Right hindlimb (tissue), 1 donor: ENCODE data around the gene ATP6V0A1.
"Not testable (repeated sequence)": the region's sequence is repeated elsewhere in the genome, so short reads cannot be mapped to it uniquely, and the experiment has no call there.

Source experiments
- DNase-seq: peaks from one replicate; pipeline ENCODE4 v3.0.0-alpha.2; 2018

Gene ATP6V0A1

DNA sequence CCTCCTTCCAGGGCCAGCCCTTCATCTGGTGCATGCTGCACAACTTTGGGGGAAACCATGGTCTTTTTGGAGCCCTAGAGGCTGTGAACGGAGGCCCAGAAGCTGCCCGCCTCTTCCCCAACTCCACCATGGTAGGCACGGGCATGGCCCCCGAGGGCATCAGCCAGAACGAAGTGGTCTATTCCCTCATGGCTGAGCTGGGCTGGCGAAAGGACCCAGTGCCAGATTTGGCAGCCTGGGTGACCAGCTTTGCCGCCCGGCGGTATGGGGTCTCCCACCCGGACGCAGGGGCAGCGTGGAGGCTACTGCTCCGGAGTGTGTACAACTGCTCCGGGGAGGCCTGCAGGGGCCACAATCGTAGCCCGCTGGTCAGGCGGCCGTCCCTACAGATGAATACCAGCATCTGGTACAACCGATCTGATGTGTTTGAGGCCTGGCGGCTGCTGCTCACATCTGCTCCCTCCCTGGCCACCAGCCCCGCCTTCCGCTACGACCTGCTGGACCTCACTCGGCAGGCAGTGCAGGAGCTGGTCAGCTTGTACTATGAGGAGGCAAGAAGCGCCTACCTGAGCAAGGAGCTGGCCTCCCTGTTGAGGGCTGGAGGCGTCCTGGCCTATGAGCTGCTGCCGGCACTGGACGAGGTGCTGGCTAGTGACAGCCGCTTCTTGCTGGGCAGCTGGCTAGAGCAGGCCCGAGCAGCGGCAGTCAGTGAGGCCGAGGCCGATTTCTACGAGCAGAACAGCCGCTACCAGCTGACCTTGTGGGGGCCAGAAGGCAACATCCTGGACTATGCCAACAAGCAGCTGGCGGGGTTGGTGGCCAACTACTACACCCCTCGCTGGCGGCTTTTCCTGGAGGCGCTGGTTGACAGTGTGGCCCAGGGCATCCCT lies 84.8 kb downstream of the ATP6V0A1 start:
- peak; percentile 61 for DNase-seq

DNA sequence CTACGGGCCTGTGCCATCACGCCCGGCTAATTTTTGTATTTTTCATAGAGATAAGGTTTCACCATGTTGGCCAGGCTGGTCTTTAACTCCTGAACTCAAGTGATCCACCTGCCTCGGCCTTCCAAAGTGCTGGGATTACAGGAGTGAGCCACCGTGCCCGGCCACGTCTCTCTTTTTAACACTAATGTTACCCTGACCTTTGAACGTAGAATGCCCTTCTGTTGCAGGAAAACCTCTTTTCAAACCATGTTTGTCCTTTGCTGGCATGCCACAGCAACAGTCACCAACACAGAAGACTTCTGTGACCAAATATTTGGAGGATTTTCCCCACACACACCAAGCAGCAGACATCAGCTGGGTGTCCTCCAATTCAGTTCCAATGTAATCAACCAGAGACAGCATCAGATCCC lies 86.2 kb downstream of the ATP6V0A1 start:
- DNase-seq, result no peak

DNA sequence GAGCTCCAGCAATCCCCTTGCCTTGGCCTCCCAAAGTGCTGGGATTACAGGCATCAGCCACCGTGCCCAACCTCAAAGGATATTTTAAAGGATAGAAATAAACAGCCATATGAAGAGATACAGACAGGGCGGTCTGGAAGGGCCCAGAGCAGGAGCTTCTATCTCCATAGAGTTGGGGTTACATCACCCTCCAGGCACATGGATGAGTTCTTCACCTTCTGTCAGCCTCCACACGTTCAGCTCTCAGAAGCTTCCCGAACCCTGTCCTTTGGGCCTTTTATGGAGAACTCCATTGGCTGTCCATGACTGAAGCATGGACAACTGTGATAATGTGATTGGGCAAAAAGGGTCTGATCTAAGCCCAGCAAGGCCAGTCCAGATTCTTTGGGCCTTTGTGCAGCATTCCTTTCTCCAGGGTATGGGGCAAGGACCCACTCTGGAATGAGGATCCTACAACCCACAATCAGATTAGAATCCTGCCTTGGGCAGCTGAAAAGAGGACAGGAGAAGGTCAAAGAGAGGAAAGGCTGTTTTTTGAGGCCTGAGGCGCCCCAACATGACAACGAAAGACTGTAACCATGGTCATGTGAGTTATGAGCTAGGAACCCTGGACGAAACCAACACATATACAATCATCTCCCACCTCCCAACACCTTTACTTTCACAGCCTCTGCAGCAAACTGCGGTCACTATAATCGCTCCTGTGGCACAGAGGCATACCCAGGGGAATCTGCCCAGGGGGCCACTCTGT lies 87.3 kb downstream of the ATP6V0A1 start:
- not testable (repeated sequence) for DNase-seq

DNA sequence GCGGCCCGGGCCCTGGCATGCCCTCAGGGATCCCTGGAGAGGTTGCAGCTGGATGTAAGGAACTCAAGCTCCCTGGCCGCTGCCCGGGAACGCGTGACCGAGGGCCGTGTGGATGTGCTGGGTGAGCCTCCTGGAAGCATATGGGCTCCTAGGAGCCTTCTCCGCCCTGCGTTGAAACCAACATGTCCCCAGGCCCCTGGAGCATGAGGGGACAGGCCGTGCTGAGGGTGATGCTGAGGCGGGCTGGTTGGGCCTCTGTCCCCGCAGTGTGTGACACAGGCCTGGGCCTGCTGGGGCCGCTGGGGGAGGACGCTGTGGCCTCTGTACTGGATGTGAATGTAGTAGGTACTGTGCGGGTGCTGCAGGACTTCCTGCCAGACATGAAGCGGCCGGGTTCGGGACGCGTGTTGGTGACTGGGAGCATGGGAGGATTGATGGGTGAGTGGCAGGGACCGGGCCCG lies 88.4 kb downstream of the ATP6V0A1 start:
- no peak for DNase-seq

DNA sequence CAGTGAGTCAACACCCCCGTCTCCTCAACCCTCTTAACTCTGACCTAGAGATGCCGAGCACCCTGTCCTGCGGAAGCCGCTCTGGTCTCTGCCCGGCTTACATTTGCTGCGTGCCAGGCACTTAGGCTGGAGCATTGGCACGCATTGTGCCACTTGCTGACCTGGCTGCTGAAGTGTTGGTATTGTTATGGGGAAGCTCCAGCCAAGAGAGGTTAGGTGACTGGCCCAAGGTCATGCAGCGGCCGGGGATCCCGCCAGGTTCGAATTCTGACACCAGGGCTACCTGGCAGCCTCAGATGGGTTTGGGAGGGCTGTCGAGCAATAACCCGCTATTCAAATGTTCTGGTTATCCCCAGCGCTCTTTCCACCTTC lies 89.0 kb downstream of the ATP6V0A1 start:
- no peak for DNase-seq

DNA sequence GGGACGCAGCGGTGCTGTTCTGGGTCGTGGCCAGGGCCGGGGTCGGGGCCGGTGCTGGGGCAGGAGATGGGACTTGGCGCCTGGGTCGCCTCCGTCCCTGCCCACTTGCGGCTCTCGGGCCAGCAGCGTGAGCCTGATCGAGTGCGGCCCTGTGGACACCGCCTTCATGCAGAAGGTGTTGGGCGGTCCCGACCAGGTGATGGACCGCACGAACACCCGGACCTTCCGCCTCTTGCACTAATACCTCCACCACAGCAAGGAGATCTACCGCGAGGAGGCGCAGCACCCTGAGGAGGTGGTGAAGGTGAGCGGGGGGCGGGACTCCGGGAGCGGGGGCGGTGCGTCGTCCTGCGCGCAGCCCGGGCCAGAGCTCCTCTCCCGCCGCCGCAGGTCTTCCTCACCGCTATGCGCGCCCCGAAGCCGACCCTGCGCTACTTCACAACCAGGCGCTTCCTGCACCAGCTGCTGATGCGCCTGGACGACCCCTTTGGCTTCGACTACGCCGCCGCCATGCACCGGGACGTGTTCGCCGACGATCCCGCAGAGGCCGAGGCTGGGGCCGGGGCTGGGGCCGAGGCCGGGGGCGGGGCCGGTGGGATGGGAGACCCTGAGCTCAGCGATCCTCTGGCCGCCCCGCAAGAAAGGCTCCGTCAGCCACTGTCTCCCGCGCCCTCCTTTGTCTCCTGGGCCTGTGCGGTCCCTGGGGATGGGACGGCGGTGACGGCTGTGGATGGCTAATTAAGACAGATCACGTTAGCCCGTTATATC lies 89.6 kb downstream of the ATP6V0A1 start:
- DNase-seq, result peak; percentile 75

DNA sequence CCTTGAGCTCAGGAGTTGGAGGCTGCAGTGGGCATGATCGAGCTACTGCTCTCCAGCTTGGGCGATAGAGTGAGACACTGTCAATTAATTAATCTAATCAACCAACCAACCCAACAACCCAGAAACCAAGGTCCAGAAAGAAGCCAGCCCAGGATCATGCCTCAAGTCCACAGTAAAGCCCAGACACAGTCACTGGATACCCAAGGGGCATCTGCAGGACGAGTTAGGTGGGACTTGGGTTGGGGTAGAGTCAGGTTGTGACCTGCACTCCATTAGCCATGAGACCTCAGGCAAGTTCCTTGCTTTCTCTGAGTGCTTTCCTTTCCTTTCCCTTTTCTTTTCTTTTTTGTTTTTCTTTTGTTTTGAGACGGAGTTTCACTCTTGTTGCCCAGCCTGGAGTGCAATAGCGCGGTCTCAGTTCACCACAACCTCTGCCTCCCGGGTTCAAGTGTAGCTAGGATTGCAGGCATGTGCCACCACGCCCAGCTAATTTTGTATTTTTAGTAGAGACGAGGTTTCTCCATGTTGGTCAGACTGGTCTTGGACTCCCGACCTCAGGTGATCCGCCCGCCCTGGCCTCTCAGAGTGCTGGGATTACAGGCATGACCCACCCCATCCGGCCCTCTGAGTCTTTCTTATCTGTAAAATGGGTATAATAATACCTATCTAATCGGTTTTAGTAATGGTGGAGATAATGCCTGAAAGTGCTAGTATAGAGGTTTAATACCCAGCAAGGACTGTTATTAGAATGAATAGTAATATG lies 90.5 kb downstream of the ATP6V0A1 start:
- DNase-seq, result no peak

DNA sequence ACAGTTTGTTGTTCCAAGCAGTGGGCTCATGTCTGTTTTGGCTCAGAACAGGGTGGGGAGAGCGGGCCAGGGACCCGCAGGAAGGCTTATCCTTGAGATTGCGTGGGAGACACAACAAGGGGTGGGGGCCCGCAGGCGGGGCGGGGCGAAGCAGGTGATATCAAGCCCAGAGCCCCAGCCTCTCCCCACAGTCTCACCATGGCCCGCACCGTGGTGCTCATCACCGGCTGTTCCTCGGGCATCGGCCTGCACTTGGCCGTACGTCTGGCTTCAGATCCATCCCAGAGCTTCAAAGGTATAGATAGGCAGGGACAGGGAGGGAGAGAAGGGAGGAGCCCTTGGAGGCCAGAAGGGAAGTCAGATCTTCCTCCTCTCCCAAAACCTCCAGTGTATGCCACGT lies 94.1 kb downstream of the ATP6V0A1 start, which contains the start of gene HSD17B1:
TSS of gene HSD17B1 (plus strand) at position 188 of the 400 bp plus-strand sequence. CDS start at position 199, 11 bp downstream.
- not testable (repeated sequence) for DNase-seq

DNA sequence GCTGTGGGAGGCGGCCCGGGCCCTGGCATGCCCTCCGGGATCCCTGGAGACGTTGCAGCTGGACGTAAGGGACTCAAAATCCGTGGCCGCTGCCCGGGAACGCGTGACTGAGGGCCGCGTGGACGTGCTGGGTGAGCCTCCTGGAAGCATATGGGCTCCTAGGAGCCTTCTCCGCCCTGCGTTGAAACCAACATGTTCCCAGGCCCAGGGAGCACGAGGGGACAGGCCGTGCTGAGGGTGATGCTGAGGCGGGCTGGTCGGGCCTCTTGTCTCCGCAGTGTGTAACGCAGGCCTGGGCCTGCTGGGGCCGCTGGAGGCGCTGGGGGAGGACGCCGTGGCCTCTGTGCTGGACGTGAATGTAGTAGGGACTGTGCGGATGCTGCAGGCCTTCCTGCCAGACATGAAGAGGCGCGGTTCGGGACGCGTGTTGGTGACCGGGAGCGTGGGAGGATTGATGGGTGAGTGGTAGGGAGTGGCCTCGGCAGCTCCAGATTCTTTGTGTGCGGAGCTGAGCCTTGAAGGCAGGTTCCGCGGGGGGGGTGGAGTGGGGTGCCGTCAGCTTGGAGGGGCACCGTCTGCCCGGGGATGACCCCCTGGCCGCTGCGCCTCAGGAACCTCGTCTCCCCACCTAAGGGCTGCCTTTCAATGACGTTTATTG lies 94.6 kb downstream of the ATP6V0A1 start:
- DNase-seq, result no peak

DNA sequence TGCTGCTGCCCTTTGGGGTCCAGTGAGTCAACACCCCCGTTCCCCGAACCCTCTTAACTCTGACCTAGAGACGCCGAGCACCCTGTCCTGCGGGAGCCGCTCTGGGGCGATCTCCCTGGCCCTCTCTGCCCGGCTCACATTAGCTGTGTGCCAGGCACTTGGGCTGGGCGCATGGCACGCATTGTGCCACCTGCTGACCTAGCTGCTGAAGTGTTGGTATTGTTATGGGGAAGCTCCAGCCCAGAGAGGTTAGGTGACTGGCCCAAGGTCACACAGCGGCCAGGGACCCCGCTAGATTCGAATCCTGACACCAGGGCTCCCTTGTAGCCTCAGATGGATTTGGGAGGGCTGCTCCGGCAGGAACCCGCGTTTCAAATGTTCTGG lies 95.2 kb downstream of the ATP6V0A1 start:
- no peak for DNase-seq

DNA sequence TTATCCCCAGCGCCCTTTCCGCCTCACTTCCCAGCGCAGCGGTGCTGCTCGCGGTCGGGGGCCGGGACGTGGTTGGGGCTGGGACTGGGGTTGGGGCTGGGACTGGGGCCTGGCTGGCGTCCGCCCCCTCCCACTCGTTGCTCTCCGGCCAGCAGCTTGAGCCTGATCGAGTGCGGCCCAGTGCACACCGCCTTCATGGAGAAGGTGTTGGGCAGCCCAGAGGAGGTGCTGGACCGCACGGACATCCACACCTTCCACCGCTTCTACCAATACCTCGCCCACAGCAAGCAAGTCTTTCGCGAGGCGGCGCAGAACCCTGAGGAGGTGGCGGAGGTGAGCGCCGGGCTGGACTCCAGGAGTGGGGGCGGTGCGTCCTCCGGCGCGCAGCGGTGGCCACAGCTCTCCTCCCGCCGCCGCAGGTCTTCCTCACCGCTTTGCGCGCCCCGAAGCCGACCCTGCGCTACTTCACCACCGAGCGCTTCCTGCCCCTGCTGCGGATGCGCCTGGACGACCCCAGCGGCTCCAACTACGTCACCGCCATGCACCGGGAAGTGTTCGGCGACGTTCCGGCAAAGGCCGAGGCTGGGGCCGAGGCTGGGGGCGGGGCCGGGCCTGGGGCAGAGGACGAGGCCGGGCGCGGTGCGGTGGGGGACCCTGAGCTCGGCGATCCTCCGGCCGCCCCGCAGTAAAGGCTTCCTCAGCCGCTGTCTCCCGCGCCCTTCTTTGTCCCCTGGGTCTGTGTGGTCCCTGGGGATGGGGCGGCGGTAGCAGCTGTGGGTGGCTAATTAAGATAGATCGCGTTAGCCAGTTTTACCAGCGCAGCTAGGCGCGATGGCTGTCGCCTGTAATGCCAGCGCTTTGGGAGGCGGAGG lies 95.8 kb downstream of the ATP6V0A1 start:
- DNase-seq, result peak; percentile 95

DNA sequence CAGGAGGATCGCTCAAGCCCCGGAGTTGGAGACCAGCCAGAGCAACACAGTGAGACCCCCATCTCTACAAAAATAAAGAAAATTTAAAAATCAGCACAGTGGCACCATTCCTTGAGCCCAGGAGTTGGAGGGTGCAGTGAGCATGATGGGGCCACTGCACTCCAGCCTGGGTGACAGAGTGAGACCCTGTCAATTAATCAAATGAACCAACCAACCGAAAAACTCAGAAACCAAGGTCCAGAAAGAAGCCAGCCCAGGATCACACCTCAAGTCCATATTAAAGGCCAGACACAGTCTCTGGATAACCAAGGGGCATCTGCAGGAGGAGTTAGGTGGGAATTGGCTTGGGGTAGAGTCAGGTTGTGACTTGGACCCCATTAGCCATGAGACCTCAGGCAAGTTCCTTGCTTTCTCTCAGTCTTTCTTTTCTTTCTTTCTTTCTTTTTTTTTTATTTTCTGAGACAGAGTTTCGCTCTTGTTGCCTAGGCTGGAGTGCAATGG lies 96.5 kb downstream of the ATP6V0A1 start:
- no peak for DNase-seq

DNA sequence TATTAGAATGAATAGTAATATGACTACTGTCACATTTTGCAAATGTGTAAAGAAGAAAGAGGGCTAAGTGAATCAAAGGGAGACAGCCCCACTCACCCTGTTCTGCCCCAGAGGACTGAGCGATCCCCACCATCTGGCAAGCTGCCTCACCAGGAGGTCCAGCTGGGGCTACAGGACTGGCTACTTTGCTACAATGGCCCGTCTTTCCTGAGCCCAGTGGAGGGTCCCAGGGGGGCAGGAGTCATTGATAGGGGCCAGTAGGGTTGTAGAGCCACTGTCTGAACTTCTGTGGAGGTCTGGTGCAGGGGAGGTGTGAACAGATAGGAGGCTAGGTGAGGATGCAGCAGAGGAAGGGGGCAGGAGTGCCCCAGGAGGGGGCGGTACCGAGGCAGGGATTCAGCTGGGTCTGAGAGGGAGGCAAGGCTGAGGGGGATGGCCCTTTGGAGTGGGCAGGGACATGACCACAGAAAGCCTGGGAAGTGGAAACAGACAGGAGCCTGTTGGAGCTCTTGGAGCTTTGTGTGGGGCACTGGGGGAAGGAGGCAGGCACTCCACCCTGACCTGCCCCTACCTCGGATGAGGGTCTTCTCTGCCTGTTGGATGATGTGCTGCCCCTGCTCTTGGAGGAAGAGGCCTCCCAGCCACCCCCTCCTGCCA lies 97.4 kb downstream of the ATP6V0A1 start:
- DNase-seq, result not testable (repeated sequence)

DNA sequence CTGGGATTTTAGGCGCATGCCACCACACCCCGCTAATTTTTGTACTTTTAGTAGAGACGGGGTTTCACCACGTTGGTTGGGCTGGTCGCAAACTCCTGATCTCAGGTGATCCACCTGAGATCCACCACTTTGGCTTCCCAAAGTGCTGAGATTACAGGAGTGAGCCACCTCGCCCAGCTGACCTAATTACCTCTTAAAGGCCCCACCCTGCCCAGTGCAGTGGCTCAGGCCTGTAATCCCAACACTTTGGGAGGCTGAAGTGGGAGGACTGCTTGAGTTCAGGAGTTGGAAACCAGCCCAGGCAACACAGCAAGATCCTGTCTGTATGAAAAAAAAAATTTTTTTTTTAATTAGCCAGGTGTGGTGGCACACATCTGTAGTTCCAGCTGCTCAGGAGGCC lies 100.4 kb downstream of the ATP6V0A1 start:
- DNase-seq, result no peak

DNA sequence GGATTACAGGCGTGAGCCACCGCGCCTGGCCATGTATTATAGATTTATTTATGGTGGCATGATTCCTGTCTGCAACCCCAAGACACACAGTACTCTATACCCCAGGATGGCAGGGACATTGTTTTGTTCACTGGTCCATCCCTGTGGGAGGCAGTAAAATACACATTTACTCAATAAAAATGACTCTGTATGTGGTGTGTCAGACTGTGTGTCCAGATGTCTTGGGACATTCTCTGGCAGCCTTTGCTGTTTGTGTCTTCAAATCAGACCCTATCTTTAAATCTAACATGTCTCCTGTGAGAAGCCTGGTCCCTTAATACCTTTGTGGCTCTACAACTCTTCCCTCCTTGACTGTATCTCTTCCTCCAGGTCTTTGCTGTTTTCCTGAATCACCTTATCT lies 101.6 kb downstream of the ATP6V0A1 start:
- no peak for DNase-seq

DNA sequence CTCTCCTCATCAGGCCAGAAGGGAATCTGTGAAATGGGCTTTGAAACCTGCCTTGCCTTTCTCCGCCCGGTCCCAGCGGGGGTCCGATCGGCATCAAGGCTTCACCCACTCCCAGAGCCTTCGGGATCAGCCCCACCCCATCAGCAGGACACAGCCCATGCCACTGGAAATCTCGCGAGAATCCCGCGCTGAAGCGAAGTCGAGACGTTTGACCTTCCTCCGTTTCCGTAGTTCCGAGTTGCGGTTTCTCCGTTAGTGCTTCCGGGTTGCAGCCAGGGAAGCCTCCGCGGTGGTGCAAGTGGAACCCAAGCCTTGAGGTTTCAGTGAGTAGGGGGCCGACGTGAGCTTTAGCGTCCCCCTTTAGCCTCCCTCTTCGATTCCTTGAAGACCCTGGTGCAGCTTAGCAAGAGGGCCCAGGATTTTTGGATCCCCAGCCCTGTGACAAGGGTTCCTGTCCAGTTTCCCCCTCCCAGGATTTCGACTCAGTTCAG lies 103.3 kb downstream of the ATP6V0A1 start, which contains the start of gene COASY:
TSS of gene COASY (plus strand) at position 252 of the 491 bp plus-strand sequence. CDS start 475 bp downstream, outside the sequence.
- DNase-seq, result peak; percentile 98

DNA sequence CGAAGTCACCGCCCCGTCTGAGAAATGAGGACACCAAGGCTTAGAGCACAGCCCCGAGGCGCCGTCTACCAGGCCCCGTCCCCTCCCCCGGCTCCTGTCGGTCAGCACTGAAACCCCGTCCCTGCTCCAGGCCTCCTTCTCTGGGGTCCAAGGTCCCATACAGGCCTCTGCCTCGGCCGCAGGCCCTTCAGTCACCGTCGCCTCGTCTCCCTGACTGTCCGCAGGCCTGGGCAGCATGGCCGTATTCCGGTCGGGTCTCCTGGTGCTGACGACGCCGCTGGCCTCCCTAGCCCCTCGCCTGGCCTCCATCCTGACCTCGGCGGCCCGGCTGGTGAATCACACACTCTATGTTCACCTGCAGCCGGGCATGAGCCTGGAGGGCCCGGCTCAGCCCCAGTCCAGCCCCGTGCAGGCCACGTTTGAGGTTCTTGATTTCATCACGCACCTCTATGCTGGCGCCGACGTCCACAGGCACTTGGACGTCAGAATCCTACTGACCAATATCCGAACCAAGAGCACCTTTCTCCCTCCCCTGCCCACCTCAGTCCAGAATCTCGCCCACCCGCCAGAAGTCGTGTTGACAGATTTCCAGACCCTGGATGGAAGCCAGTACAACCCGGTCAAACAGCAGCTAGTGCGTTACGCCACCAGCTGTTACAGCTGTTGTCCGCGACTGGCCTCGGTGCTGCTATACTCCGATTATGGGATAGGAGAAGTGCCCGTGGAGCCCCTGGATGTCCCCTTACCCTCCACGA lies 103.9 kb downstream of the ATP6V0A1 start:
- no peak for DNase-seq

DNA sequence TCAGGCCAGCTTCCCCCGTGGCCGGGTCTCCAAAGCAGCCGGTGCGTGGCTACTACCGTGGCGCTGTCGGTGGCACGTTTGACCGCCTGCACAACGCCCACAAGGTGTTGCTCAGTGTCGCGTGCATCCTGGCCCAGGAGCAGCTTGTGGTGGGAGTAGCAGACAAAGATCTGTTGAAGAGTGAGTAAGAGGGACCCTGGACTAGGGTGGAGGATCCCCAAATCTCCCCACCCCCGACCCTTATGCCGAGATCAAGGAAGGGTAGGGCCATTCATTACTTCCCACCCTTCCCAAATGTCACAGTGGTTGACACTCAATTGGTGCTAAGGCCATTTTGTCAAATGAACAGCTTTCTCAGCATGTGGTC lies 104.4 kb downstream of the ATP6V0A1 start:
- DNase-seq, result no peak

DNA sequence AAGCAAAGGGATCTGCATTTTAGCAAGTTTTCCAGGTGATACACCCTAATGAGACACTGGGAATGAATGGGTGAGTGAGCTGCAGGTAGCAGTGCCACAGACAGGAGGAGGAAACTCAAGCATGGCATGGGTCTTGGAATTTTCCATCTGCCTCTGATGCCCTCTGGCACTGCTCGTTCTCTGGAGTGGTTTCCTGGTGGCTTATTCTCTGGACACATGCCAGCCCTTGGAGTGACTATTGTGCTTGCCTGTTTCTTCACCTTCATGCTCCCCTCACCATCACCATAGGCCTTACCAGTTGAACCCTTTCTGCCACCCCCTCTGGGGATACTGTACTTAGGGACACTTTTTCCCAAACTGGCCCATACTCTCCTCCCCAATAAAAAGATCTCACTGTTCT lies 104.9 kb downstream of the ATP6V0A1 start:
- no peak for DNase-seq
